ENCODE results near the gene CADM3.

DNA sequence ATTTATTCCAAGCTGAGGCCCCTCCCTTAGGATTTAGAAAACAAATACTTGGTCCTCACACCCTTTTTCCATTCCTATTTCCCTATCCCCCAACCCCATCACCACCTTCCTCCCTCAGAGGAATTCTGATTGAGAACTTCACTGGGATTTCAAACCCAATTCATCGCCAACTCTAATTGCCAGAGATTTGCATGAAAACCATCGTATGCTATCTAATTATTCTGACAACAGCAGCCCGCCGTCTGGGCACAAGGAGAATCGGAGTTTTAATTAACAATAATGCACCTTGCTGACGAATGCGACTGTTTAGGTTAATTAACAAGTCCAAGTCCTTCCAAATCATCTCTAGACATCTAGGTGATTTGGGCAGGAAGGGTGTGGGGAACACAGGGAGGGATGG lies 37.6 kb downstream of the CADM3 start:
- TF ChIP-seq, protein P1, sequence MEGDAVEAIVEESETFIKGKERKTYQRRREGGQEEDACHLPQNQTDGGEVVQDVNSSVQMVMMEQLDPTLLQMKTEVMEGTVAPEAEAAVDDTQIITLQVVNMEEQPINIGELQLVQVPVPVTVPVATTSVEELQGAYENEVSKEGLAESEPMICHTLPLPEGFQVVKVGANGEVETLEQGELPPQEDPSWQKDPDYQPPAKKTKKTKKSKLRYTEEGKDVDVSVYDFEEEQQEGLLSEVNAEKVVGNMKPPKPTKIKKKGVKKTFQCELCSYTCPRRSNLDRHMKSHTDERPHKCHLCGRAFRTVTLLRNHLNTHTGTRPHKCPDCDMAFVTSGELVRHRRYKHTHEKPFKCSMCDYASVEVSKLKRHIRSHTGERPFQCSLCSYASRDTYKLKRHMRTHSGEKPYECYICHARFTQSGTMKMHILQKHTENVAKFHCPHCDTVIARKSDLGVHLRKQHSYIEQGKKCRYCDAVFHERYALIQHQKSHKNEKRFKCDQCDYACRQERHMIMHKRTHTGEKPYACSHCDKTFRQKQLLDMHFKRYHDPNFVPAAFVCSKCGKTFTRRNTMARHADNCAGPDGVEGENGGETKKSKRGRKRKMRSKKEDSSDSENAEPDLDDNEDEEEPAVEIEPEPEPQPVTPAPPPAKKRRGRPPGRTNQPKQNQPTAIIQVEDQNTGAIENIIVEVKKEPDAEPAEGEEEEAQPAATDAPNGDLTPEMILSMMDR (IDR thresholded peaks at IDR 0.05; ENCODE audit: poor library complexity) = no peak
- no peak for TF ChIP-seq EZH2phosphoT487 (IDR thresholded peaks at IDR 0.05; ENCODE audit: low read depth, severe bottlenecking, unreplicated experiment)
